Adipose tissue (tissue), 3 donors: ENCODE measurements around the gene NCK2. TPM values are rescaled to one million over a fixed set of nuclear protein-coding genes. Genes with fewer than 3 reads are reported as not detected.

Experiments used
- H3K27ac ChIP-seq: one replicate; pipeline ENCODE4 v1.5.1; 2013; ENCODE audit warnings: low read depth, low read length
- WGBS, 3 donors: extraction: QIAGEN DNeasy Blood & Tissue Kit; methylation state at CpG; one replicate each; pipeline ENCODE4 v1.1.7; 2013; 5-methylcytosine and 5-hydroxymethylcytosine counted together
- polyA plus RNA-seq, 3 donors: library from polyadenylated mRNA; stranded (reverse); fragments of 200-250 nt; gene quantifications; one replicate each; pipeline ENCODE4 v1.2.3, GENCODE V29; 2013
- donor health status: healthy with polysubstance abuse.
- donor health status: Bipolar disorder and iron deficiency.
- donor health status: healthy.

Gene NCK2
- polyA plus RNA-seq, 3 donors, result 26.6 to 30.8 (median 27.2) TPM

DNA sequence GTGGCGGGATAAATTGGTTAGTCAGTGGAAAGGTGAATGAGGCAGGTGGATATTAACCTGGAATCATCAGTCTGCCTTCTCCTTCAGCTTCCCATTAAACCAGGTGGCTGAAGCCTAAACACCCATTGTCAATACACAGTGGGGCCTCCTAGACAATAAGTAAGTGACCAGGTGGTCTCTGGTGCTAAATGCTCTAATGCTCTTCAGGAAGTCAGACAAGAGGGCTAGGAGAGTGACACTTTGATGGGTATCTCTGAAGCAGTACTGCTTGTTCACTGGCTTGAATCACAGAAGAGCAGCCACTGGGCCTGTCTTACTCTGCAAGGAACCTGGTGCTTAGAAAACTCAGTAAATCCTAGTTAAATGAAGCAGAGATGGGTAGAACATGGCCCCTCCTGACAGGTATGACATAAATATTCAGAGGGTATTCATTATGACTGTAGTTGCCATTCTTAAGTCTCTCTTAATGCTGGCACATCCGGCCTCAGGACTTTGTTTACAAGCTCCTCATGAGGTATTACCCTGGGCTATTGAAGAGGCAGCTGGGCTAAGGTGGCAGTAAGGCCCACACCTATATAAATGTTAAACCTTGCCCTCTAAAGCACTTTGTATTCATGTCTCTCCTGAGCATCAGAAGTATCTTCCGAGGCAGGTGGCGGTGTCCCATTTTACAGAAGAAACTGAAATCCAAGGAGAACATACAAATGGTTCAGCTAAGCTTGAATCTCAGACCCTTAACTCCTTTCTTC is 104.9 kb downstream of the NCK2 start:
- no peak overlapping the region for H3K27ac ChIP-seq
- 96 to 98% (median 97%) methylated on average over 4 of the region's 4 CpGs for WGBS, 3 donors

DNA sequence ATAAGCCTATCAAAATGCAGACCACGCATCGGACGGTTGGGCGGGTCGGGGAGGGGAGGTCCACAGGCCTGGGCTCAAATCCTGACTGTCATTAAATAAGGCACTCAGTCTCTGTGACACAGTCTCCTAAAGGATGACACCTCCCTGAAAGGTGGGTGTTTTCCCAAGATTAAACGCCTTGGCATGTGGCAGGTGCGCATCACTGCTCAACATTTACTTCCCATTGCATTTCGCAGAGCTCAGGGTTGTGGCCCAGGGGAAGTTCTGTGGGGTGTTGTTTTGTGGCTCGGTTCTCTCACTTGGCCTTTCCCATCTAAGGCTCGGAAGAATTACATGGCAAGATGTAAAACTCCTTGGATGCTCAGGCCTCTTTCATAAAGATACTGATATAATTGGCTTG is 107.4 kb downstream of the NCK2 start:
- 80 to 95% (median 83%) methylated on average over 10 of the region's 10 CpGs for WGBS, 3 donors
- H3K27ac ChIP-seq, result no peak overlapping the region

DNA sequence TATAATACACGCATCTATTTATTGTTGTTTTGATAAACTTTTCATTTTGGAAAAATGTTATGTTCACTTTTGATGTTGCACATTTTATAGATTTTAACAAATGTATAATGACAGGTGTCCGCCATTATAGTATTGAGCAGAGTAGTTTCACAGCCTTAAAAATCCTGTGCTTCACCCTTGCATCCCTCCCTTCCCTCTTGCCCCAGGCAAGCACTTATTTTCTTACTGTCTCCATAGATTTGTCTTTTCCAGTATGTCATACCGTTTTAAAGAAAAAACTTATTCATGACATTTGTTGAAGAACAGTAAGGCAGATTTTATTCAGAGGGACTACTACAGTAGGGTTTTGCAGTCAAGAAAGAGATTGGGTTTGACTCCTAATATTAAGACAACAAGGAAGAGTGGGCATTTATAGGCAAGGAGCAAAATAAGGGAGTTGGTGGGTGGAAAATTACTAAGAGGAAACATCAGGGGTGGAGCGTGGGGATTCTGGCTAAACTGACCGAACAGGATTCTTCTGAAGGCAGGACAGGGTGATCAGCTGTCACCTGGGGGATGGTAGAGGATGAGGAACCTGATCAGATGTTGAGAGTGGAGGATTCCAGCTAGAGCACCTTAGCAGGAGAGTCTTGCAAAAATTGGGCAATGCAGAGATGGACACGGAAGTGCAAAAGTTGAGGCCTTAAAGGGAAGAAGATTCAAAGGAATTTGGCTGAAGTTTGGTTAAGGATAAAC is 108.8 kb downstream of the NCK2 start:
- no peak overlapping the region for H3K27ac ChIP-seq
- 86 to 91% (median 89%) methylated on average over 6 of the region's 6 CpGs for WGBS, 3 donors

DNA sequence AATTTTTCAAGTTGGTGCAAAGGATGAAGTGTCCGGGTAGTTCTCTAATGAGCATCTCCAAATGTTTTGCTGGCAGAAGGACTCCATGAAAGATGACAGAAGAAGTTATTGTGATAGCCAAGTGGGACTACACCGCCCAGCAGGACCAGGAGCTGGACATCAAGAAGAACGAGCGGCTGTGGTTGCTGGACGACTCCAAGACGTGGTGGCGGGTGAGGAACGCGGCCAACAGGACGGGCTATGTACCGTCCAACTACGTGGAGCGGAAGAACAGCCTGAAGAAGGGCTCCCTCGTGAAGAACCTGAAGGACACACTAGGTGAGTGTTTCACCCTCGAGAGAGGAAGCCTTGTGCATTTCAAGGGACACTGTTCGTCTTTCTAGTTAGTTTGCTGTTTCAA is 110.3 kb downstream of the NCK2 start:
- no peak overlapping the region for H3K27ac ChIP-seq
- 92 to 95% (median 93%) methylated on average over 16 of the region's 16 CpGs for WGBS, 3 donors

DNA sequence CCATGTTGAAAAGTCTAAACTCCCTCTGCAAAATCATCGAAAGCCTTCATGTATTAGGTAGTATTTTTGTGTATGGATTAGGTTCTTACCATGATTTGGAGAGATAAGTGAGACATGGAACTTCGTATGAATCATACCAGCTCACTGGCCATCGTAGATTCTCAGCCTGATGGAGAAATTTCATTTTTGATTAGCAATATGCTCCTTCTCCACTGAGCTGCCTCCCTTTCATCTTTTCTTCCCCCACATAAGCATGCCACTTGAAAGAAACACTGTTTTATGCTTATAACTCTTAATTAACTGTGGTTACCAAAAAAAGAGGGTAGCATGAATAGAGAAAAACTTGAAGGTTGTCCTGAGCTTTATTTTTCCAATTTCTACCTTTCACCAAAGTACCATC is 111.9 kb downstream of the NCK2 start:
- WGBS, 3 donors, result 74 to 86% (median 79%) methylated on average over 3 of the region's 3 CpGs
- no peak overlapping the region for H3K27ac ChIP-seq

DNA sequence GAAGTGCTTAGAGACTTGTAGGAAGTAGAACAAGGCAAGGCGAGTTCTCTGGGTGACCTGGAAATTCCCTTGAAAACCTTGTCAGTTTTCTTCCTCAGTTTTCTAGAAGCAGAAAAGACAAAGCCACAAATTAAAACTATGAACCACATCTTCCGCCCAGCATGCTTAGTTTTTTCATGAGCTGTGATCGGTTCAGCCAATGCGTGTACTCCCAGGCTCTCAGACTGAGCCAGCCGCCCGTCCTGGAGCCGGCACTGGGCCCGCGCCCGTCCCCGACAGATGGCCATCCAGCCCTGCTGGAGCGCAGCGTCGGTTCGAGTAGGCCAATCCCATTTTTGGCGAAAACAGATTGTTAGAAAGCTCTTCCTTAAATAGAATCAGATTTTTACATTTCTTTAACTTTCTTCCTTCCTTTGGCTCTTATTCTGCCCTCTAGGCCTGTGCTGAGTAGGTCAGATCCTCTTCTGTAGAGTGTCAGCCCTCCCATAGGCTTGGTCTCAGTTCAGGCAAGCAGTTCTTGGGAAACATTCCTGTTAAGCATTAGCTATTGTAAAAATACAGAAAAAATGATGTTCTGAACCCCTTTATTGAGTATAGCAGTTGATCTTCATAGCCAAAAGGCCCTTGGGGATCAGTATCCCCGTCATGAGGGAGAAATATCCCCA is 112.5 kb downstream of the NCK2 start:
- no peak overlapping the region for H3K27ac ChIP-seq
- 87 to 96% (median 96%) methylated on average over 17 of the region's 17 CpGs for WGBS, 3 donors

DNA sequence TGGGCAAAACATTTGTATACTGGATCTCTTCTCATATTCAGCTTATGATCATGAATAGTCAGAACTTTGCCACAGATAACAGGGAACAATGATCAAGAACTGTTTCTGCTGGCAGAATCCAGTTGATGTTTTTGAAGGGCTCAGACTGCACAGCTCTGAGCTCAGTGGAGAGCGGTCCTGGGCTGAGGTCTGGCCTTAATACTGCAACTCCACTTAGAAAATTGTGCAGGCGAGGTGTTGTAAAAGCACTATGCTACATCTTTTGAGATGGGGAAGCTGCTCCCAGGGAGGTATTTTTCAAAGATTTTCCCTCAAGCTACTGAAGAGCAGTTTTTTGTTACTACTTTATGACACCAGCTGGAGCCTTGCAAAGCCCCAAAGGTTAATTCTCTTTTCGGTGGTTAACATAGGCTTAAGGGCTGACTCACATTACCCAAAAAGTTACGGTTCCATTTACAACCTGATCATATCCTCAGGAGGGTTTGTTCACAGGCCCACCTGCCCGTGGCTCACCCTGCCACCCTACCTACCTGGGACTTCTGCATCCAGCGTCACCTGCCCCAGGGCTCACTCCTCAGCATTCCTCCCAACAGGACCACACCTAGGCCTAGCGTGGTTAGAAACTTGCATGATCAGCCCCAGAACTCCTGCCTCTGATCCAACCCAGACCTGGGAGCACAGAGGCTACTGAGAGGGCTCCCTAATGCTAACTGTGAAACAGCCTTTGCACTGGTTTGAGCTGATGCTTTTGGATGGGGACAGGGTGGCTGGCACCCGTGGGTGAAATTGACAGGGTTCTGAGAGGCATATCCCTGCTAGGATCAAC is 114.4 kb downstream of the NCK2 start:
- 74 to 84% (median 79%) methylated on average over 8 of the region's 8 CpGs for WGBS, 3 donors
- no peak overlapping the region for H3K27ac ChIP-seq

DNA sequence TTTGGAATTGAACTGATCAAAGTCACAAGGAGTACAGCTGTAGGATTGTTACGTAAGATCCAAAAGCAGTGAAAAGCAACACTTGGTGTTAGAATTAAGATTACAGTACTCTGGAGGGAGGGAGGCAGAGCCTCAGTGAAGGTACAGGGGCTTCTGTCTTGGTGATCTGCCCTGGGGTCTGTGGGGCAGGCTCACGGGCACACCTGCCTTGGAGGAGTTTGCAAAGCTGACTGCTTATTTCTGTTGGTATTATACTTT is 114.9 kb downstream of the NCK2 start:
- 94 to 96% (median 96%) methylated on average over 2 of the region's 2 CpGs for WGBS, 3 donors
- no peak overlapping the region for H3K27ac ChIP-seq

DNA sequence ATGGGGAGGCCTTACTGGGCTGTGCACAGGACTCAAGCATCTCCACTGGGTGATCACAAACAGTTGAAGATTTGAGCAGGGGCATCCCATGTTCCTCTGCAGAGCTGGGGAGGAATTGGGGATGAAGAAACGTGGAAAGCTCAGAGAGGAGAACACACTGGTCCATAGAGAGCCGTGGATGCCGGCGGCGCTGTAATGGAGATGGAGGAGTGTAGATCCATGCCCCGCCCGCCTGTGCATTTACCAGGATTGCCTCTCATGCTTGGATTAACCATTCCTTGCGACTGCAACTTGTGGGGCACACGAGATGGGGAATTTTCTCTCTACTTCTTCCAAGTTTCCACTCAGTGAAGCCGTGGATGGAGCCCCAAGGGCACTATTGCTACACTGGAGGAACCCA is 115.9 kb downstream of the NCK2 start:
- 94 to 98% (median 96%) methylated on average over 10 of the region's 10 CpGs for WGBS, 3 donors
- no peak overlapping the region for H3K27ac ChIP-seq

DNA sequence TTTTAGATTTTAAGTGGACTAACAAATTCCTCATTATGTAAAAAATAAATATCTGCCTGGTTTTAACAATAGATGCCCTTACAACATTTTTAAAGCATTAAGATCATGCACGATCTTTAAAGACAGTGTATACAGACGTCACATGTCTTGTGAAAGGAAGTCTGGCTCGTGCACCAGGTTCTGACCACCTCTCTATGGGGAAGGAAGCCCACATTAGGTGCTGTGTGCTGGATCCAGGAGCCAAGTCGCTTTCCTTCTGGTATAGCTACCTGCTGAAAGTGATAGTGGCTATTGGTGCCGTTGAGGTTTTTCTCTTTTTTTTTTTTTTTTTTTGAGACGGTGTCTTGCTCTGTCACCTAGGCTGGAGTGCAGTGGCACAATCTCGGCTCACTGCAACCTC is 116.5 kb downstream of the NCK2 start:
- 68 to 69% (median 68%) methylated on average over 5 to 7 of the region's 7 CpGs for WGBS, 3 donors
- no peak overlapping the region for H3K27ac ChIP-seq

DNA sequence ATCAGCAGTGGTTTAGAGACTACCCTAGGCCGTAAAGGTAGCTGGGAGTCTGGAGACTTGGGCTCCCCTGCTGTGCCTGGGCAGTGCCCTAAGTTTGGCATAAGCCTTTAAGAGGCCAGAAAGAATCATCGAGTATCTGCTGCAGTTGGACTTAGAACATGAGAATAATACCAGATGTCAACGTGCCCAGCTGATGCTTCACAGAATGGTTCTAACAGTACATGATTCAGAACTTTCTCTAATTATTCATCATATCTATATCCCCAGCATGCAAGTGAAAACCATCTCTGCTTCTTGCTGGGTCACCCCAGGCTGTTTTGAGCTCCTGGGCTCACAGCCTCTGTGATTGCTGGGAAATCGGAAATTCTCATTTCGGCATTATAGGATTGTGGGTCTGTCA is 118.1 kb downstream of the NCK2 start:
- WGBS, 3 donors, result 74 to 91% (median 86%) methylated on average over 5 of the region's 5 CpGs
- H3K27ac ChIP-seq, result no peak overlapping the region

DNA sequence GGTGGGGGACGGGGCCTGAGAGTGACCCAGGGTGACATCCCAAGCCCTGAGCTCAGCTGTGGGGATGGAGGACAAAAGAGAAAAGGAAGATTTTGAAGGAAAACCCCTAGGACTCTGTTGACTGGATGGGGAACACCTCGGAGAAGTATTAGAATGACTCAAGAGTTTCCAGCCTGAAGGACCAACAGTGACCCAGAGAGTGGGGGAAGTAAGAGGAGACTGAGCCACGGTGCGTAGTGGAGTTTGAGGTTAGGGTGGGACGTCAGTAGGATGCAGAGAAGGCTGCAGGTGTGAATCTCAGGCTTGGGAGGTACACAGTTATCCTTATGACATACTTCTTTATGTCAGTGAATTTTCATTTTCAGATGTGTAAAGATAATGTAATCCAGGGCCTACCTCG is 119.5 kb downstream of the NCK2 start:
- WGBS, 3 donors, result 81 to 91% (median 86%) methylated on average over 6 of the region's 6 CpGs
- H3K27ac ChIP-seq, result no peak overlapping the region

DNA sequence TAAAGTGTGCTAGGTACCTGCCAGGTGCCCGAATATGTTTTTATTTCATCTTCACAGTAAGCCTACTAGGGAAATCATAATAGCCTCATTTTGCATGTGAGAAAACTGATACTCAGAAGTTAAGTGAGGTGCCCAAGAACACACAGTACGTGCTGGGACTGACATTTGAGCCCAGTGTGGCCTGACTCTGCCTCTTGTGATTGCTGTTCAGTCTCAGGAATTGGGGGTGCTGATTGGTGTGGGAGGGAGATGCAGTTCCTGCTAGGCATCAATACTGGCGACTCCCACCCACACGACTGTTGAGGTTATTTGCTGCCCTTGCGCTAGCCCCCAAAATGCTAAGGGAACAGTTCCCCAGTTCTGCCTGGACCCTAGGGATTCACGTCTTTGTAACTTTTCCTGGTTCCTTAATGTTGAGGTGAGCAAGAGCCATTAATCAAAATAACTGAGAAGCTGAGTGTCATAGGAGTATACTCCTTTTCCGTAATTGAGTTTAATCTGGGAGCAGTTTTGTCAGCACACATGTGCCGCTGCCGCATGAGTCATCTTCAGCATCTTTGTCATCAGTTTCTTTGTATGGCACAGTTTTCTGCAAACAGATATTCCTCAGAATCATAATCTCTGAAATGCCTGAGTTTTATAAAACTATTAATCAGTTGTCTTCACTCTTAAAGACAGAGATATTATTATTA is 120.7 kb downstream of the NCK2 start:
- no peak overlapping the region for H3K27ac ChIP-seq
- WGBS, 3 donors, result 83 to 94% (median 85%) methylated on average over 9 of the region's 9 CpGs

DNA sequence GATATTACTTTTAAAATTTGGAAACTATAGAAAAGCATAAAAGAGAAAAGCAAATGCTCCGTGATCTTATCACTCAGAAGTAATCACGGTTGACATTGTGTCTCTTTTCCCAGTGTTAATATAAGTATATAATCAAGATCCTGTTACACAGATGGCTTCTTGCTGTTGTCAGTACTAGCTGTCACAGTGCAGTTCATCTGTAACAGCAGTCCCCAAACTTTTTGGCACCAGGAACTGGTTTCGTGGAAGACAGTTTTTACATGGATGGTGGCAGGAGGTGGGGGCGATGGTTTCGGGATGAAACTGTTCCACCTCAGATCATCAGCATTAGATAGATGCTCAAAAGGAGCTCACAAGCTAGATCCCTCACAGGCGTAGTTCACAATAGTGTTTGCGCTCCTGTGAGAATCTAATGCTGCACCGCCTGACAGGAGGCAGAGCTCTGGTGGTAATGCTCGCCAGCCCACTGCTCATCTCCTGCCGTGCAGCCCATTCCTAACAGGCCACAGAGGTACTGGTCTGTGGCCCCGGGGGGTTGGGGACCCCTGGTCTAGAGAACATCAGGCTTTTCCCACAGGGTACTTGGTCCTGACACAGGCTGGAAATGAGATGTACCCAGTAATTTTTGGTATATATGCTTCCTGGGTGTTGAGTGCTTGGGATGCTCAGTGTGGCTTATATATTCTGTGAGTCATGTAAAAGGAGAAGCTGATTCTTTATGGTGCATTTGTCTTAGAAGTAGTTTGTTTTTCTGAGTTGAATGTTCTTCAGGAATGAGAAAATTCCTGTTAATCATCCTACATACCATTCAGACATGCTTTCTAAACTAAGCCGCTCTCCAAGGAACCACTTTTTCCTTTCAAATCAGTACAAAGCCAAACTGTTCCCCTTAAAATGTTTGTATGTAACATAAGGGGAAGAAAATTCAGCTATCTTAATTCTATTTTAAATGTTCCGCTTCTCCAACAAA is 121.8 kb downstream of the NCK2 start:
- no peak overlapping the region for H3K27ac ChIP-seq
- 84 to 90% (median 85%) methylated on average over 13 of the region's 13 CpGs for WGBS, 3 donors

DNA sequence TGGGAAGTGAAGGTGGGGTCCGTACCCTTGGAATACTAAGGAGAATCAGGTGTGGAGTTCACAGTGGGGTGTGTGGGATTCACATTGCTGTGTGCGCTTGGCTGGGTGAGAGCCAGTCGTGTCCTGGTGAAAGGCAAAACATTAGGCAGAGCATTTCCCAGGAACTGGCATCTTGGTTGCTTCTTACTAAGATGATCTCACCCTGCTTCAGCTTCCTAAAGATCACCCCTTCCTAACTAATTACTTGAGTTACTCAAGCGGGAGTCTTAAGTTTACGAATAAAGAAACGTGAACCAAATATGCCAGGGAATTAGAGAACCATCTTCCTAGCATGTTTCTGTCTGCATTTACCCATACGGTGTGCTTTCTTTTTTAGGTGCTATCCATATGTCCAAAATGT is 122.9 kb downstream of the NCK2 start:
- H3K27ac ChIP-seq, result no peak overlapping the region
- 77 to 92% (median 81%) methylated on average over 7 of the region's 7 CpGs for WGBS, 3 donors

DNA sequence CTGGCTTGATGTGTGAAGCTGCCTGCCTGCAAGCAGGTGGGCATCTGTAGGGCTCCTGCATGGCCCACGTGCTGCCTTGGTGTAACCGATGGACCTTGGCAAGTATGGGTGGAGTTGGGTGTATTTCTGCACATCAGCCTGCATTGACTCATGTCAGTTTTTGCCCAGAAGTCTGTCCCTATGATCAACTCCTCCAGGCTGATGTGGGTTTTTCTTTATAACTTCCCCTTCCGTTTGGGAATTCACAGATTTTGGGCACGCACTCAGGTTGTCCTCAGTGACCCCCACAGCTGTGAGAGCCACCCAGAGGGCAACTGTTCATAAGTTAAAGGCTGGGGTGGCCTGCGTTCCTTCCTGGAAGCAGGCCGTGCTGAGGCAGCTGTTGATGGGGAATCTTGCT is 123.3 kb downstream of the NCK2 start:
- WGBS, 3 donors, result 39 to 72% (median 48%) methylated on average over 6 of the region's 6 CpGs

DNA sequence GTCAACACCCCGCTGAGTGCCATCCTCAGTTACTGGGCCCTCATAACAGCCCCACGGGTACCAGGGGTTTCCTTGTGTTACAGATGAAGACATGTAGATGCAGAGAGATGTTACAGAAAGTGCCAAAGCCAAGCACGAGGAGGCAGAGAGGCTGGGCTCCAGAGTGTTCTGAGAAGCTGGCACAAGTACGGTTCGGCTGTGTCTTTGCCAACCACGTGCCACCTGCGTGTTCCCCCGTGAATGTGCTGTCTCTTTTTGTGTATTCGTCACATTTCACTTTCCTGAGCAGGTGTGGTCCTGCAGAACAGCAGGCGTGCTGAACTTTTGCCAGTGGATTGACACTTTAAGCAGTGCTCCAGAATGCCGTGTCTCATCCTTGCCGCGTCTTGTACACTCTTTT is 124.6 kb downstream of the NCK2 start:
- 84 to 94% (median 94%) methylated on average over 13 of the region's 13 CpGs for WGBS, 3 donors
- no peak overlapping the region for H3K27ac ChIP-seq

More for the DNA sequence above, 123.3 kb downstream of the NCK2 start:
- no peak overlapping the region for H3K27ac ChIP-seq
